ENCODE measurements around the gene RAB44.
"Not testable (repeated sequence)": the region's sequence is repeated elsewhere in the genome, so short reads cannot be mapped to it uniquely, and the experiment has no call there.

RAB44 gene

DNA sequence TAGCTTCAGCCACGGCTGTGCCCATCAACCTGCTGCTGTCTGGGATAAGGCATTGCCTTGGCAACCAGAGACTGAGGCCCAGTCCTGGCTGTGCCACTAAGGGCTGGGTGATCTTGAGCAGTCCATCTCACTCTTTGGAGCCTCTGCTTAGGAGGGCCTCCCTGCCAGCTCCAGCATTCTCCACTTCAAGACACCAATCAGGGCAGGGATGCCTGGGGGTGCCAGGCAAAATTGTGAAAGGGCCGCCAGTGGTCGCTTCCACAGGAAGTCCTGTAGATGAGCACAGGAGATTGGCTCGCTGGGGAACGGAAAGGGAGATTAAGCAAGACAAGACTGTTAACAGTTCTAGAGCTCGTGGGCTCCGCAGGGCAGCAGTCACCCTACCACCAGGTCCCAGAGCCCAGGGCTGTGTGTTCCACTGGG lies at the start of gene RAB44:
Gene RAB44, plus strand, starts transcription at position 346 of the 423 bp plus-strand sequence. CDS start 6,410 bp downstream, outside the sequence.
- no peaks in the 10 kb centered on the region for H3K9me3 ChIP-seq (ENCODE audit: control insufficient read depth, insufficient read depth, low read length)
- H3K27ac ChIP-seq (ENCODE audit: low read depth, low read length) = no peak within 1 kb of the TSS
- H3K4me3 ChIP-seq (ENCODE audit: low read depth, low read length) = no peak within 1 kb of the TSS
- no peaks in the 10 kb centered on the region for H3K27me3 ChIP-seq (ENCODE audit: control insufficient read depth, insufficient read depth, low read length)
- no peaks in the 10 kb centered on the region for H3K36me3 ChIP-seq (ENCODE audit: control insufficient read depth, insufficient read depth, low read length)
- no peak within 1 kb of the TSS for H3K9ac ChIP-seq (ENCODE audit: low read depth, low read length)
- H3K4me1 ChIP-seq (ENCODE audit: control insufficient read depth, insufficient read depth, low read length) = no peaks in the 10 kb centered on the region

DNA sequence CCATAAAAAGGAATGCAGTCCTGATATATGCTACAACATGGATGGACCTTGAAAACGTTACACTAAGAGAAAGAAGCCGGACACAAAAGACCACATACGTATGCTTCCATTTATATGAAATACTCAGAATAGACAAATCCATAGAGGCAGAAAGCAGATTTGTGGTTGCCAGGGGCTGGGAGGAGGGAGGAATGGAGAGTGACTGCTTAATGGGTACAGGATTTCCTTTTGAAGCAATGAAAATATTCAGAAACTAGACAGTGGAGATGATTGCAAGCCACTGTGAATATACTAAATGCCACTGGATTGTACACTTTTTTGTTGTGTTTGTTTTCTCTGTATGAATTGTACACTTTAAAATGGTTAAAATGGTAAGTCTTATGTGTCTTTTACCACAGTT lies 48.5 kb upstream of the RAB44 start:
- H3K9ac ChIP-seq (ENCODE audit: low read depth, low read length) = no peak overlapping the region
- H3K27me3 ChIP-seq (ENCODE audit: control insufficient read depth, insufficient read depth, low read length) = no peaks in the 10 kb centered on the region
- peaks cover 16% of the 10 kb centered on the region for H3K4me1 ChIP-seq (ENCODE audit: control insufficient read depth, insufficient read depth, low read length)
- no peak overlapping the region for H3K27ac ChIP-seq (ENCODE audit: low read depth, low read length)
- no peaks in the 10 kb centered on the region for H3K36me3 ChIP-seq (ENCODE audit: control insufficient read depth, insufficient read depth, low read length)
- no peak overlapping the region for H3K4me3 ChIP-seq (ENCODE audit: low read depth, low read length)
- no peaks in the 10 kb centered on the region for H3K9me3 ChIP-seq (ENCODE audit: control insufficient read depth, insufficient read depth, low read length)

DNA sequence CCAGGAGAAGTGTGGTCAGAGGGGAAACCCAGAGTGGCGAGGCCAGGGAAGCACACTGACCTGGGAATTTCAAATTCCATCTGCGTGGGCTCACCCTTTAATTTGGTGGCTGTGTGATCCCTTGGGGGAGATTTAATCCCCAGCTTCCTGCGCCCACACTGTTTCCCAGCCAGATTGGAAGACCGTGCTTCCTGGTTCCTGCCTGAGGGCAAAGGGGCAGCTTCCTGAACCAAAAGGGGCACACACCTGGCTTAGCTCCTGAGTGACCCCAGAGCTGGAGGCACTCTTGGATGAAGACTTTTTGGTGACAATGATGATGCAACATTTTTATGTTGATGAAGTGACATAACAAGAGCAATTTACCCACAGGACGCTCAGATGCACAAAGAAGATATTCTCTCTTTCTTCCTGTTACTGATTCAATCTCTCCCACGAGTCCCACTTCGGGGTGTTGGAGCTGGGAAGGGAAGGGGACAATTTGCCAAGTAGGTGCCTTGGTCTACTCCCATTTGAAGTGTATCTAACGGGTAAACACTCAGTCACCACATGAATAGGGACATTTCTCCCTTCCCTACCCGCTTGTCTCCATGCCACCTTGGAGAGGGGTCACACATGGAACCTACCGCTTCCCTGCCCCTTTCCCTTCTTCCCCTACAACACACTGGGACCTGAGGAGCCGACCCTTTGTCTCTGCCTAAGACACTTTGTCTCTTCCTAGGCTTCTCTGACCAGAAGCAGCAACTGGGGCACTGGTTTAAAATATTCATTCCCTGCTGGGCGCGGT lies 47.7 kb upstream of the RAB44 start:
- H3K4me3 ChIP-seq (ENCODE audit: low read depth, low read length) = no peak overlapping the region
- H3K27ac ChIP-seq (ENCODE audit: low read depth, low read length) = no peak overlapping the region
- no peaks in the 10 kb centered on the region for H3K27me3 ChIP-seq (ENCODE audit: control insufficient read depth, insufficient read depth, low read length)
- H3K36me3 ChIP-seq (ENCODE audit: control insufficient read depth, insufficient read depth, low read length) = no peaks in the 10 kb centered on the region
- no peak overlapping the region for H3K9ac ChIP-seq (ENCODE audit: low read depth, low read length)
- no peaks in the 10 kb centered on the region for H3K9me3 ChIP-seq (ENCODE audit: control insufficient read depth, insufficient read depth, low read length)
- H3K4me1 ChIP-seq (ENCODE audit: control insufficient read depth, insufficient read depth, low read length) = peaks cover 16% of the 10 kb centered on the region

DNA sequence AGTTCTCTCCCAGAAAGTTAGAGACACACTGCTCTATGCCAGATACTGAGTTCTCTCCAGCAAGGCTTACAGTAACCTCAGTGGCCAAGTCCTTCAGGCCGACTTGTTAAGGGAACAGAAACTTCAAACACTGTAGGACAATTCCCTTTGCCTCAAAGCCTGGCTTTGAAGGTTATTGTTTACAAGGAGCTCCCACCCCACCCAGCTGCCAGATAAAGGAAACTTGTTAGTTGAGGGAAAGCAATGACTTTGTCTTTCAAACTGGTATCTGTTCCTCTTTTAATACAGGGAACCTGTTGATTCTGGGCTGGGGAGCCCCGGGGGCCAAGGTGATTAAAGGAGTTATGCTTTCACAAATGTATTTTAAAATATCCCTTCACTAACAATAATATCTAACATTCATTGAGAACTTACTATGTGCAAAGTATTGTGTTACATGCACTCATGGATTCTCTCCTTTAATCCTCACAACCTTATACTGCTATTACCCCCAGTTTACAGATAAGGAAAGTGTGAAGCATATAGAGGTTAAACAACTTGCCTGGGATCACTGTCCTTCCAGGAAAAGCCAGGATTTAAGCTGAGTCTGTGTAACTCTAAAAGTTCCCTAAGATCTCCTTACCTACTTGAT lies 46.7 kb upstream of the RAB44 start:
- Histone ChIP-seq H3K9ac (ENCODE audit: low read depth, low read length) (no peak overlapping the region), H3K27ac (ENCODE audit: low read depth, low read length) (no peak overlapping the region), H3K4me3 (ENCODE audit: low read depth, low read length) (no peak overlapping the region), H3K27me3 (ENCODE audit: control insufficient read depth, insufficient read depth, low read length) (no peaks in the 10 kb centered on the region), H3K36me3 (ENCODE audit: control insufficient read depth, insufficient read depth, low read length) (no peaks in the 10 kb centered on the region), H3K4me1 (ENCODE audit: control insufficient read depth, insufficient read depth, low read length) (peaks cover 16% of the 10 kb centered on the region), H3K9me3 (ENCODE audit: control insufficient read depth, insufficient read depth, low read length) (no peaks in the 10 kb centered on the region)

DNA sequence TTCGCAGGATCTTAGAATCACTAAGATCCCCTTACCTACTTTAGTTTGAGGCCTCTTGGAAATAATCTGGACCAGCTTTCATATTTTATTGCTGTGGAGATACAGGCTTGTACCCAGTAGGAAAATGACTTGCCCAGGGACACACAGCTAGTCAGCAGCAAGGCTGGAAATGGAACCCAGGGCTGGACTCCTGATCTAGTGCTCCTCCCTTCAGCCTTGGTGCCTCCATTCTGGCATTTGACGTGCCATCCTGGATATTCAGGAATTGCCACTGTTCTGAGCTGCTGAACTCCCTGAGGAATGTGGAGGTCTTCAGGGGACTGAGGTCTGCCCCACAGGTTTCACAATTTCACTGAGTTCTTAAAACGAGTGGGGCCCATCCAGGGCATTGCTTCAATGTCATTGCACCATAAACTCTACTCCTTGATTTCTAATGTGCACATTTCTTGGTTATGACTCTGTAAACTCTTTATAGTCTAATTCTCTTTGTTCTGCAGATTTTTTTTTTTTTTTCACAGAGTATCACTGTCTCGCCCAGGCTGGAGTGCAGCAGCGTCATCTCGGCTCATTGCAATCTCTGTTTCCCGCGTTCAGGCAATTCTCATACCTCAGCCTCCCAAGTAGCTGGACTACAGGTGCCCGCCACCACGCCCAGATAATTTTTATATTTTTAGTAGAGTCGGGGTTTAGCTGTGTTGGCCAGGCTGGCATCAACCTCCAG lies 45.8 kb upstream of the RAB44 start:
- no peaks in the 10 kb centered on the region for H3K27me3 ChIP-seq (ENCODE audit: control insufficient read depth, insufficient read depth, low read length)
- no peak overlapping the region for H3K27ac ChIP-seq (ENCODE audit: low read depth, low read length)
- no peak overlapping the region for H3K9ac ChIP-seq (ENCODE audit: low read depth, low read length)
- H3K36me3 ChIP-seq (ENCODE audit: control insufficient read depth, insufficient read depth, low read length) = no peaks in the 10 kb centered on the region
- H3K4me3 ChIP-seq (ENCODE audit: low read depth, low read length) = no peak overlapping the region
- H3K4me1 ChIP-seq (ENCODE audit: control insufficient read depth, insufficient read depth, low read length) = peaks cover 16% of the 10 kb centered on the region
- H3K9me3 ChIP-seq (ENCODE audit: control insufficient read depth, insufficient read depth, low read length) = no peaks in the 10 kb centered on the region

DNA sequence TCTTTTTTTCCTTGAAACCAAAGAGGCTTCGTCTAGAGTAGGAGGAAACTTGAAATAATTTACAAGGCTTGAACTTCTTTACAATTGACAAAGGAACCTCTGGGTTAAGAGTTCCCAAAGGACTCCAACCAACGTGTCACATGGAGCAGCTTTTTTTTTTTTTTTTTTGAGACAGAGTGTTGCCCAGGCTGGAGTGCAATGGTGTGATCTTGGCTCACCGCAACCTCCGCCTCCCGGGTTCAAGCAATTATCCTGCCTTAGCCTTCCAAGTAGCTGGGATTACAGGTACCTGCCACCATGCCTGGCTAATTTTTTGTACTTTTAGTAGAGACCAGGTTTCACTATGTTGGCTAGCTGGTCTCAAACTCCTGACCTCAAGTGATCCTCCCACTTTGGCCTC lies 43.2 kb upstream of the RAB44 start:
- H3K9ac ChIP-seq (ENCODE audit: low read depth, low read length); H3K4me3 ChIP-seq (ENCODE audit: low read depth, low read length); H3K9me3 ChIP-seq (ENCODE audit: control insufficient read depth, insufficient read depth, low read length); H3K36me3 ChIP-seq (ENCODE audit: control insufficient read depth, insufficient read depth, low read length); H3K27ac ChIP-seq (ENCODE audit: low read depth, low read length); H3K27me3 ChIP-seq (ENCODE audit: control insufficient read depth, insufficient read depth, low read length): not testable (repeated sequence)
- peaks cover 10% of the 10 kb centered on the region for H3K4me1 ChIP-seq (ENCODE audit: control insufficient read depth, insufficient read depth, low read length)

DNA sequence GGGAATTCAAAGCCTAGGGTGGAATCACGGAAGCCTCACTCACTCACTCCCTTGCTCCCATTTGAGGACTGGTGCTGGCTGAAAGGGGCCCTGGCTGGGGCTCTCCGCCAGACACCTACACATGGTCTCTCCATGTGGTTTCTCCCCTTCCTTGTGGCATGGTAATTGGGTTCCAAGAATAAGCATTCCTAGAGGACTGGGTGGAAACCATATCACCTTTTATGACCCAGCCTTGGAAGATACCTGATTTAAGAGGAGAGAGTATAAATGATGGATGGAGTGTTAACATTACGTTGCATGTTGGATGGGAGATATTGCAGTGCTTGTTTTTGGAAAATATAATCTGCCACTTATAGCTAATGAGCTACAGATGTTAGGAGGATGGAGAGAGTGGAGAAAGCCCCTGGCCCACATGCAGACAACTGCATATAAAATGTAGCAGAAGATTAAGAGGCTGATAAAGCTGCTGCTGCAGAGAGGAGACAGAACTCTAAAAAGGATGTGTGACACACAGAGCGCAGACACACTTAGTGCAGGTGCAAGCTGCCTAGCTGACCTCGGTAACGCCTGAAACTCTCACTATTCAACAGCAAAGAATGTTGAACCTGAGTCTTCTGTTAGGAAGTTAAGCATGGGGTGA lies 42.4 kb upstream of the RAB44 start:
- Histone ChIP-seq H3K4me3 (ENCODE audit: low read depth, low read length) (no peak overlapping the region), H3K27me3 (ENCODE audit: control insufficient read depth, insufficient read depth, low read length) (no peaks in the 10 kb centered on the region; the same call in 1 of the 2 replicates), H3K36me3 (ENCODE audit: control insufficient read depth, insufficient read depth, low read length) (no peaks in the 10 kb centered on the region), H3K27ac (ENCODE audit: low read depth, low read length) (no peak overlapping the region), H3K9me3 (ENCODE audit: control insufficient read depth, insufficient read depth, low read length) (no peaks in the 10 kb centered on the region), H3K9ac (ENCODE audit: low read depth, low read length) (no peak overlapping the region), H3K4me1 (ENCODE audit: control insufficient read depth, insufficient read depth, low read length) (peaks cover 6% of the 10 kb centered on the region; the same call in 1 of the 2 replicates)

DNA sequence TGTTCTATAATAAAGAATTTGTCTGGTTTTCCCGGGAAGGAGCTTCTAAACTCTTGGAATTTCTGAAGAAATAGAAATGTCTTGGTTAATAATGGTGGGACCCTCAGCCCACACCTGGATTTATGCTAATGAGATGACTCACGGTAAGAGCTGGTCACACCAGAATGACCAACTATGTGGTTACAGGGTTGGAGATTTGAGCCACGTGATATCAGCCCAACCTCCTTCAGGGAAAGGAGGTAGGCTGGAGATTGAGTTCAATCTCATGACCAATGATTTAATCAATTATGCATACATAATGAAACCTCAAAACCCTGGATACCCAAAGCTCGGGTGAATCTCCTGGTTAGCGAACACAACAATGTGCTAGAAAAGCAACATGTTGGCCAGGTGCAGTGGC lies 41.2 kb upstream of the RAB44 start:
- no peak overlapping the region for H3K4me3 ChIP-seq (ENCODE audit: low read depth, low read length)
- peaks cover 2% of the 10 kb centered on the region; the same call in 1 of the 2 replicates for H3K27me3 ChIP-seq (ENCODE audit: control insufficient read depth, insufficient read depth, low read length)
- no peaks in the 10 kb centered on the region for H3K36me3 ChIP-seq (ENCODE audit: control insufficient read depth, insufficient read depth, low read length)
- peaks cover 4% of the 10 kb centered on the region; the same call in 1 of the 2 replicates for H3K4me1 ChIP-seq (ENCODE audit: control insufficient read depth, insufficient read depth, low read length)
- no peak overlapping the region for H3K9ac ChIP-seq (ENCODE audit: low read depth, low read length)
- no peak overlapping the region for H3K27ac ChIP-seq (ENCODE audit: low read depth, low read length)
- H3K9me3 ChIP-seq (ENCODE audit: control insufficient read depth, insufficient read depth, low read length) = no peaks in the 10 kb centered on the region

GRCh38 chr6:36657271-36657670 lies 40.4 kb upstream of the RAB44 start:
- H3K27ac ChIP-seq (ENCODE audit: low read depth, low read length) = no peak overlapping the region
- H3K4me1 ChIP-seq (ENCODE audit: control insufficient read depth, insufficient read depth, low read length) = peaks cover 4% of the 10 kb centered on the region; the same call in 1 of the 2 replicates
- no peak overlapping the region for H3K4me3 ChIP-seq (ENCODE audit: low read depth, low read length)
- H3K9me3 ChIP-seq (ENCODE audit: control insufficient read depth, insufficient read depth, low read length) = no peaks in the 10 kb centered on the region
- H3K9ac ChIP-seq (ENCODE audit: low read depth, low read length) = no peak overlapping the region
- no peaks in the 10 kb centered on the region for H3K36me3 ChIP-seq (ENCODE audit: control insufficient read depth, insufficient read depth, low read length)
- H3K27me3 ChIP-seq (ENCODE audit: control insufficient read depth, insufficient read depth, low read length) = peaks cover 5% of the 10 kb centered on the region; the same call in 1 of the 2 replicates

- Histone ChIP-seq H3K27me3 (ENCODE audit: control insufficient read depth, insufficient read depth, low read length) (peaks cover 5% of the 10 kb centered on the region; the same call in 1 of the 2 replicates), H3K9ac (ENCODE audit: low read depth, low read length) (no peak overlapping the region), H3K4me1 (ENCODE audit: control insufficient read depth, insufficient read depth, low read length) (peaks cover 11% of the 10 kb centered on the region; the same call in 1 of the 2 replicates), H3K9me3 (ENCODE audit: control insufficient read depth, insufficient read depth, low read length) (no peaks in the 10 kb centered on the region), H3K4me3 (ENCODE audit: low read depth, low read length) (no peak overlapping the region), H3K36me3 (ENCODE audit: control insufficient read depth, insufficient read depth, low read length) (no peaks in the 10 kb centered on the region), H3K27ac (ENCODE audit: low read depth, low read length) (no peak overlapping the region)
Measured at GRCh38 chr6:36657942-36658544, 39.6 kb upstream of the RAB44 start.

All from HUES48 (cell line).